ENCODE results near the gene PTGIR.

GRCh38 chr19:46607448-46607841 lies 17.4 kb downstream of the PTGIR start:
- no peak for TF ChIP-seq GATA3 (IDR thresholded peaks at IDR 0.05; ENCODE audit: low read depth, low read length)
- TF ChIP-seq GATA2 (IDR thresholded peaks at IDR 0.05; ENCODE audit: low read depth, low read length) = no peak

Measured in SH-SY5Y (cell line).